ENCODE data around the gene ORAI3. TPM values are rescaled to one million over a fixed set of nuclear protein-coding genes. Genes with fewer than 3 reads are reported as not detected.

Gene ORAI3
- total RNA-seq, 2 donors from 2014 or later, result 22.4 to 23.0 TPM

GRCh38 chr16:30925632-30925987 is 23.3 kb upstream of the ORAI3 start:
- Histone ChIP-seq H3K27ac (no peak overlapping the region), H3K9me3 (no peaks in the 10 kb centered on the region), H3K4me3 (no peak overlapping the region), H3K36me3 (peaks cover 5% of the 10 kb centered on the region), H3K4me1 (peaks cover 0 to 33% of the 10 kb centered on the region in 2 donors), H3K27me3 (no peaks in the 10 kb centered on the region)
- no peak for DNase-seq (ENCODE audit: low spot score)
- TF ChIP-seq CTCF (IDR thresholded peaks at IDR 0.05), result no peak

GRCh38 chr16:30925995-30926811 is 22.7 kb upstream of the ORAI3 start:
- H3K27ac ChIP-seq, result no peak overlapping the region
- DNase-seq (ENCODE audit: low spot score), result no peak
- TF ChIP-seq CTCF (IDR thresholded peaks at IDR 0.05), result no peak
- no peaks in the 10 kb centered on the region for H3K9me3 ChIP-seq
- H3K4me1 ChIP-seq, result peaks cover 0 to 38% of the 10 kb centered on the region in 2 donors
- peaks cover 11% of the 10 kb centered on the region for H3K36me3 ChIP-seq
- H3K27me3 ChIP-seq, result no peaks in the 10 kb centered on the region
- H3K4me3 ChIP-seq, result no peak overlapping the region

GRCh38 chr16:30926937-30927788 is 21.7 kb upstream of the ORAI3 start:
- Histone ChIP-seq H3K36me3 (peaks cover 16% of the 10 kb centered on the region), H3K9me3 (no peaks in the 10 kb centered on the region), H3K27ac (no peak overlapping the region), H3K4me3 (no peak overlapping the region), H3K27me3 (no peaks in the 10 kb centered on the region), H3K4me1 (peaks cover 0 to 30% of the 10 kb centered on the region in 2 donors)
- DNase-seq (ENCODE audit: low spot score), result no peak
- no peak for TF ChIP-seq CTCF (IDR thresholded peaks at IDR 0.05)

GRCh38 chr16:30927789-30928378 is 21.0 kb upstream of the ORAI3 start:
- Histone ChIP-seq H3K27ac (no peak overlapping the region), H3K27me3 (no peaks in the 10 kb centered on the region), H3K36me3 (peaks cover 23% of the 10 kb centered on the region), H3K4me3 (no peak overlapping the region), H3K4me1 (peaks cover 0 to 30% of the 10 kb centered on the region in 2 donors), H3K9me3 (no peaks in the 10 kb centered on the region)
- DNase-seq (ENCODE audit: low spot score), result no peak
- TF ChIP-seq CTCF (IDR thresholded peaks at IDR 0.05), result no peak

- no peak for DNase-seq (ENCODE audit: low spot score)
Measured at GRCh38 chr16:30928390-30928789, 20.5 kb upstream of the ORAI3 start.

More at GRCh38 chr16:30928390-30928789, 20.5 kb upstream of the ORAI3 start:
- no peaks in the 10 kb centered on the region for H3K27me3 ChIP-seq
- no peak for TF ChIP-seq CTCF (IDR thresholded peaks at IDR 0.05)
- H3K4me3 ChIP-seq, result no peak overlapping the region
- H3K36me3 ChIP-seq, result peaks cover 24% of the 10 kb centered on the region
- no peaks in the 10 kb centered on the region for H3K9me3 ChIP-seq
- peaks cover 0 to 30% of the 10 kb centered on the region in 2 donors for H3K4me1 ChIP-seq
- no peak overlapping the region for H3K27ac ChIP-seq

All from right atrium auricular region (tissue), 2 donors.